Smooth muscle cell (in vitro differentiated cells): ENCODE data around the gene DEPDC1. TPM values are rescaled to one million over a fixed set of nuclear protein-coding genes. Genes with fewer than 3 reads are reported as not detected.

Experiments
- DNase-seq: peaks from one replicate; lab custom pipeline; 2025; ENCODE audit not compliant: unreplicated experiment; lab: John Stamatoyannopoulos, UW
- H2AFZ ChIP-seq: fragments of 200-600 bp; sonication (generic); 2 replicates; pipeline ENCODE4 v1.6.0; 2016; ENCODE audit warnings: antibody characterized with exemption, low read depth, mild to moderate bottlenecking
- H3F3A ChIP-seq: fragments of 200-600 bp; sonication (generic); 2 replicates; pipeline ENCODE4 v1.6.0; 2017; ENCODE audit warnings: antibody characterized with exemption, low read depth
- H3K27ac ChIP-seq: fragments of 200-600 bp; sonication (generic); 2 replicates; pipeline ENCODE4 v1.5.1; 2016; ENCODE audit warnings: low read depth, mild to moderate bottlenecking
- H3K27me3 ChIP-seq: fragments of 200-600 bp; sonication (generic); 2 replicates; pipeline ENCODE4 v1.6.1; 2016; ENCODE audit warnings: low read depth, mild to moderate bottlenecking
- H3K36me3 ChIP-seq: fragments of 200-600 bp; sonication (generic); 2 replicates; pipeline ENCODE4 v1.5.1; 2016; ENCODE audit warnings: low read depth
- H3K4me1 ChIP-seq: fragments of 200-600 bp; sonication (generic); 2 replicates; pipeline ENCODE4 v1.5.1; 2016; ENCODE audit warnings: low read depth
- H3K4me2 ChIP-seq: fragments of 200-600 bp; sonication (generic); 2 replicates; pipeline ENCODE4 v1.6.0; 2016; ENCODE audit warnings: mild to moderate bottlenecking
- H3K4me3 ChIP-seq: fragments of 200-600 bp; sonication (generic); 2 replicates; pipeline ENCODE4 v1.5.1; 2016; ENCODE audit warnings: mild to moderate bottlenecking
- H3K79me2 ChIP-seq: fragments of 200-600 bp; sonication (generic); 2 replicates; pipeline ENCODE4 v1.6.0; 2016; ENCODE audit warnings: low read depth, mild to moderate bottlenecking
- H3K9ac ChIP-seq: fragments of 200-600 bp; sonication (generic); 2 replicates; pipeline ENCODE4 v1.6.0; 2016; ENCODE audit warnings: low read depth
- H3K9me3 ChIP-seq: fragments of 200-600 bp; sonication (generic); replicated peaks from 2 replicates; pipeline ENCODE4 v1.5.1; 2016; ENCODE audit warnings: low read depth
- H4K20me1 ChIP-seq: fragments of 200-600 bp; sonication (generic); 2 replicates; pipeline ENCODE4 v1.6.0; 2016; ENCODE audit warnings: low read depth
- WGBS: methylation state at CpG from one replicate; pipeline ENCODE4 v1.1.7; 2016; ENCODE audit warnings: low lambda C conversion rate; 5-methylcytosine and 5-hydroxymethylcytosine counted together
- polyA plus RNA-seq: library from polyadenylated mRNA; unstranded; fragments of >200 nt; fragmentation: Nextera tagmentation; extraction: Ambion mirVana; gene quantifications from 2 replicates; pipeline ENCODE4 v1.2.1, GENCODE V29; 2016
- total RNA-seq: library from RNA; depleted of rRNA; stranded (reverse); fragments of >200 nt; gene quantifications from 2 replicates; pipeline ENCODE4 v1.2.3, GENCODE V29; 2014
- TF ChIP-seq, protein P1 (sequence below): fragments of 200-600 bp; sonication (generic); IDR thresholded peaks from 2 replicates; pipeline ENCODE4 v1.5.1; 2017; ENCODE audit warnings: borderline replicate concordance, mild to moderate bottlenecking, antibody characterized with exemption; ENCODE audit not compliant: insufficient read depth, poor library complexity, severe bottlenecking

The DEPDC1 gene
- total and polyA plus RNA-seq, 2 experiments from 2014 or later: 6.3 to 11.1 TPM

DNA sequence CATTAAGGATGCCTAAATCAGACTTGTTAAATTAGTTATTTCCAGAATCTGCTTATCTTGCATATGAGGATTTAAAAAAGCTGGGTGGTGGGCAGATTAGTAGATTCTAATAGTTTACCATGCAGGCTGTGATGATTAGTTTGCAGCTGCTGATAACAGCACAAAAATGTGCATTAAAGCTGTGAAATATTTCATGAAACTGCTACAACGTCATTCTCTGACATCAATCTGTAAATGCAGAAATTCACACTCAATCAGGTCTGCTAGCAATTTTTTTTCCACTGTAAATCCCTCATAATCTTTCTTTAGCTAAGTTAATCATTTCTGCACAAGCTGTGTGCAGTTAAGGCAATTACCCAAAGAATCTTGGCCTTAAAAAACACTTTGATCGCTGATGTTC lies 37.8 kb downstream of the DEPDC1 start:
- Histone ChIP-seq H3K9me3 (no peaks in the 10 kb centered on the region), H4K20me1 (no peaks in the 10 kb centered on the region), H3K79me2 (no peaks in the 10 kb centered on the region), H3F3A (no peaks in the 10 kb centered on the region), H3K36me3 (no peaks in the 10 kb centered on the region), H3K27ac (no peak overlapping the region), H2AFZ (no peak overlapping the region), H3K4me3 (no peak overlapping the region), H3K27me3 (no peaks in the 10 kb centered on the region), H3K4me2 (no peak overlapping the region), H3K9ac (no peak overlapping the region), H3K4me1 (no peaks in the 10 kb centered on the region)
- DNase-seq: no peak
- 60% methylated on average over 2 of the region's 2 CpGs for WGBS
- TF ChIP-seq, protein P1, sequence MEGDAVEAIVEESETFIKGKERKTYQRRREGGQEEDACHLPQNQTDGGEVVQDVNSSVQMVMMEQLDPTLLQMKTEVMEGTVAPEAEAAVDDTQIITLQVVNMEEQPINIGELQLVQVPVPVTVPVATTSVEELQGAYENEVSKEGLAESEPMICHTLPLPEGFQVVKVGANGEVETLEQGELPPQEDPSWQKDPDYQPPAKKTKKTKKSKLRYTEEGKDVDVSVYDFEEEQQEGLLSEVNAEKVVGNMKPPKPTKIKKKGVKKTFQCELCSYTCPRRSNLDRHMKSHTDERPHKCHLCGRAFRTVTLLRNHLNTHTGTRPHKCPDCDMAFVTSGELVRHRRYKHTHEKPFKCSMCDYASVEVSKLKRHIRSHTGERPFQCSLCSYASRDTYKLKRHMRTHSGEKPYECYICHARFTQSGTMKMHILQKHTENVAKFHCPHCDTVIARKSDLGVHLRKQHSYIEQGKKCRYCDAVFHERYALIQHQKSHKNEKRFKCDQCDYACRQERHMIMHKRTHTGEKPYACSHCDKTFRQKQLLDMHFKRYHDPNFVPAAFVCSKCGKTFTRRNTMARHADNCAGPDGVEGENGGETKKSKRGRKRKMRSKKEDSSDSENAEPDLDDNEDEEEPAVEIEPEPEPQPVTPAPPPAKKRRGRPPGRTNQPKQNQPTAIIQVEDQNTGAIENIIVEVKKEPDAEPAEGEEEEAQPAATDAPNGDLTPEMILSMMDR: no peak

DNA sequence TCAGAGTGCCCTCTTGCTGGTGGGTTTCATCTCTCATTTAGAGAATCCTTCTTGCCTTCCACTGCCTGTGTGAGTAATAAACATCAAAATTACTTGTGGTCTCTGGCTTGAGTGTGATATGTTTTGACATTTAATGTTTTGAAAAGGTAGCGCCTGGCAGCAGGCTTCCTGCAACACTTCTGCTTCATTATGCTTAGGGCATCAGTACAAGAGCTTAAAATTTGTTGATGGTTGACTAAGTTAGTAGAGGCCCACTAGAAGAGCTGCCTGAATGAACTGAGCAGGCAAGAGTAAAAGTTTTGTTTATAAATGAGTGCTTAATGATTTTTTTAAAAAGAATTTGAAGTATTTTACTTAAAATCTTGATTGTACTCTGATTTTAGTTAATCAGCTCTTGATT lies 40.7 kb downstream of the DEPDC1 start:
- TF ChIP-seq, protein P1: no peak
- Histone ChIP-seq H3K27me3 (no peaks in the 10 kb centered on the region), H3K4me3 (no peak overlapping the region), H3F3A (no peaks in the 10 kb centered on the region), H3K4me1 (no peaks in the 10 kb centered on the region), H3K79me2 (no peaks in the 10 kb centered on the region), H3K36me3 (no peaks in the 10 kb centered on the region), H3K4me2 (no peak overlapping the region), H3K27ac (no peak overlapping the region), H3K9me3 (no peaks in the 10 kb centered on the region), H4K20me1 (no peaks in the 10 kb centered on the region), H2AFZ (no peak overlapping the region), H3K9ac (no peak overlapping the region)
- no peak for DNase-seq
- 89% methylated on average over 1 of the region's 1 CpG for WGBS

DNA sequence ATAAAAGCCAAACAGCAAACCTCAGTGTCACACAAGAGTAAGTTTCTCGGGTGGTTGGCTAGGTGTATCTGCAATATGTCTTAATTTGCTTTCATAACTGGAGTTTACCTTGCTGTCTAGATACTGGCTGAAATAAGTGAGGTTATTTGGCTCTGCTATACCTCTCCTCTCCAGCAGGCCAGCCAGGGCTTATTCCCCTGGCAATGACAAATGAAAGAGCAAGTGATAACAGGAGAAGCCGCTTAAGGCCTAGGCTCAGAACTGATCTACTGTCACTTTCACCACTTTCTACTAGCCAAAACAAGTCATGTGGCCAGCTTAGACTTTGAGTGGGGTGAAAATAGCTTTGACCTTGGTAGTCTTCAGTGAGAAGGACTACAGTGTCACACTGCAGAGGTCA lies 42.3 kb downstream of the DEPDC1 start:
- TF ChIP-seq, protein P1: no peak

DNA sequence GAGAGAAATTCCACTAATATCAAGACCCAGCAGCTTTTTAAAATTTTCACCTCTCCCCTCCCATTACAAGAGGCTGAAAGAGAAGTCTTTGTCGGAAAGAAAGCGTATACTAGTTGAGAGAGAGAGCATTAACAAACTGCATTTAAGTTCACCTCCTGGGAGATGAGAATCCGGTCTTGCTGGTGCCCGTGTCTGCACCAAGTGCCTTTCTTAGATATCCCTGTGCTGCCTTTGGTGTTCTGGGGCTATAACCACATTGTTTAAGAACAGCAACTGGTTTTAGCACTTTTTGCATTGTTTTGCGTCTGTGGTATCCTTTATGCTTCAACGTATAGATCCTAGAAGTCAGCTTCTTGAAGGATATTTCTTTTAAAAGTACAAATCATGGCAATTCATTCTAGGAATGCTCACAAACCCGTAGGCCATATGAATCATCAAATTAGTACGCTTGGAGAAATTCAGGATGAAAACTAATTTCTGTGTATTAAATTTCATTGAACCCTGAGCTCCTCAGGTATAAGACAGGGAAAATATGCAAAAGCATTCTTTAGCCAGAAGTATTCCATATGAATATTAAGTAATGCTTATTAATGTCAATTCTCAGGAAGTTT lies 43.7 kb downstream of the DEPDC1 start:
- WGBS: 70% methylated on average over 8 of the region's 8 CpGs
- H3K9me3 ChIP-seq: no peaks in the 10 kb centered on the region
- H3K36me3 ChIP-seq: no peaks in the 10 kb centered on the region
- H3K4me3 ChIP-seq: no peak overlapping the region
- H3K27me3 ChIP-seq: no peaks in the 10 kb centered on the region
- H4K20me1 ChIP-seq: no peaks in the 10 kb centered on the region
- no peaks in the 10 kb centered on the region for H3F3A ChIP-seq
- no peak overlapping the region for H3K9ac ChIP-seq
- peaks cover 5% of the 10 kb centered on the region for H3K4me1 ChIP-seq
- H3K27ac ChIP-seq: peak overlapping the region; percentile 38
- no peaks in the 10 kb centered on the region for H3K79me2 ChIP-seq
- DNase-seq: no peak
- TF ChIP-seq, protein P1: no peak
- peak overlapping the region; percentile 12 for H3K4me2 ChIP-seq
- H2AFZ ChIP-seq: peak overlapping the region; percentile 43

More for the DNA sequence above, 42.3 kb downstream of the DEPDC1 start:
- Histone ChIP-seq H3F3A (no peaks in the 10 kb centered on the region), H3K27me3 (no peaks in the 10 kb centered on the region), H3K4me3 (no peak overlapping the region), H3K4me1 (peaks cover 4% of the 10 kb centered on the region), H4K20me1 (no peaks in the 10 kb centered on the region), H2AFZ (no peak overlapping the region), H3K9ac (no peak overlapping the region), H3K9me3 (no peaks in the 10 kb centered on the region), H3K4me2 (no peak overlapping the region), H3K36me3 (no peaks in the 10 kb centered on the region), H3K79me2 (no peaks in the 10 kb centered on the region), H3K27ac (no peak overlapping the region)
- 90% methylated on average over 2 of the region's 2 CpGs for WGBS
- no peak for DNase-seq
